ENCODE results near the gene SOX2.

SOX2 gene

GRCh38 chr3:181704421-181705085 lies 7.2 kb upstream of the SOX2 start:
- no peak for DNase-seq (ENCODE audit: low read depth in 2 of 2, low spot score in 1 of 2)

DNA sequence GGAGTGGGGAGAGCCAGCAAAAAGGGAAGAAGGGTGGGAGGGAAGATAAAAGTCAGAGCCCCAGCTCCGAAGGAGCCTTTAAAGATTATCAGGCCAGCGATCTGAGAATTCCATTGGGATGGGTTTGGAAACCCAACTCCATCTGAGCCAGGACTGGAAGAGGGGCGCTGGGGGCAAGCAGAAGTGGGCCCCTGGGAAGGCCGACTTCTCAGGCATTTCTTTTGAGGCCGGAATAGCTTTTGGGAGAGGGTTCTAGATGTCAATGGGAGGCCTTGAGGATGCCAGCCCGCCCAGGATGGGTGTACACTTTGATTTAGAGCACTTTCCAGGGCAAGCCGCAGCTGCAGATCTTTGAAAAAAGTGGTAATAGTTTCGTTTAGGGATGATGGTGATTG lies 6.6 kb upstream of the SOX2 start:
- no peak for DNase-seq (ENCODE audit: low read depth in 2 of 2, low spot score in 1 of 2)

GRCh38 chr3:181707980-181708379 lies 3.7 kb upstream of the SOX2 start:
- DNase-seq (ENCODE audit: low read depth in 2 of 2, low spot score in 1 of 2), result no peak

- DNase-seq (ENCODE audit: low read depth in 2 of 2, low spot score in 1 of 2), result peak in 1 of 2 donors; percentile 45
Measured at GRCh38 chr3:181709537-181710279, 2.0 kb upstream of the SOX2 start.

GRCh38 chr3:181710345-181711291 lies 1.1 kb upstream of the SOX2 start:
- no peak for DNase-seq (ENCODE audit: low read depth in 2 of 2, low spot score in 1 of 2)

DNA sequence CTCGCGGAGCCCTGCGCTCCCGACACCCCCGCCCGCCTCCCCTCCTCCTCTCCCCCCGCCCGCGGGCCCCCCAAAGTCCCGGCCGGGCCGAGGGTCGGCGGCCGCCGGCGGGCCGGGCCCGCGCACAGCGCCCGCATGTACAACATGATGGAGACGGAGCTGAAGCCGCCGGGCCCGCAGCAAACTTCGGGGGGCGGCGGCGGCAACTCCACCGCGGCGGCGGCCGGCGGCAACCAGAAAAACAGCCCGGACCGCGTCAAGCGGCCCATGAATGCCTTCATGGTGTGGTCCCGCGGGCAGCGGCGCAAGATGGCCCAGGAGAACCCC lies 464 bp downstream of the SOX2 start:
- no peak for DNase-seq (ENCODE audit: low read depth in 2 of 2, low spot score in 1 of 2)

DNA sequence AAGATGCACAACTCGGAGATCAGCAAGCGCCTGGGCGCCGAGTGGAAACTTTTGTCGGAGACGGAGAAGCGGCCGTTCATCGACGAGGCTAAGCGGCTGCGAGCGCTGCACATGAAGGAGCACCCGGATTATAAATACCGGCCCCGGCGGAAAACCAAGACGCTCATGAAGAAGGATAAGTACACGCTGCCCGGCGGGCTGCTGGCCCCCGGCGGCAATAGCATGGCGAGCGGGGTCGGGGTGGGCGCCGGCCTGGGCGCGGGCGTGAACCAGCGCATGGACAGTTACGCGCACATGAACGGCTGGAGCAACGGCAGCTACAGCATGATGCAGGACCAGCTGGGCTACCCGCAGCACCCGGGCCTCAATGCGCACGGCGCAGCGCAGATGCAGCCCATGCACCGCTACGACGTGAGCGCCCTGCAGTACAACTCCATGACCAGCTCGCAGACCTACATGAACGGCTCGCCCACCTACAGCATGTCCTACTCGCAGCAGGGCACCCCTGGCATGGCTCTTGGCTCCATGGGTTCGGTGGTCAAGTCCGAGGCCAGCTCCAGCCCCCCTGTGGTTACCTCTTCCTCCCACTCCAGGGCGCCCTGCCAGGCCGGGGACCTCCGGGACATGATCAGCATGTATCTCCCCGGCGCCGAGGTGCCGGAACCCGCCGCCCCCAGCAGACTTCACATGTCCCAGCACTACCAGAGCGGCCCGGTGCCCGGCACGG lies 991 bp downstream of the SOX2 start:
- DNase-seq (ENCODE audit: low read depth in 2 of 2, low spot score in 1 of 2), result no peak

- DNase-seq (ENCODE audit: low read depth in 2 of 2, low spot score in 1 of 2), result no peak
Measured at GRCh38 chr3:181713280-181713647, 1.5 kb downstream of the SOX2 start.

DNA sequence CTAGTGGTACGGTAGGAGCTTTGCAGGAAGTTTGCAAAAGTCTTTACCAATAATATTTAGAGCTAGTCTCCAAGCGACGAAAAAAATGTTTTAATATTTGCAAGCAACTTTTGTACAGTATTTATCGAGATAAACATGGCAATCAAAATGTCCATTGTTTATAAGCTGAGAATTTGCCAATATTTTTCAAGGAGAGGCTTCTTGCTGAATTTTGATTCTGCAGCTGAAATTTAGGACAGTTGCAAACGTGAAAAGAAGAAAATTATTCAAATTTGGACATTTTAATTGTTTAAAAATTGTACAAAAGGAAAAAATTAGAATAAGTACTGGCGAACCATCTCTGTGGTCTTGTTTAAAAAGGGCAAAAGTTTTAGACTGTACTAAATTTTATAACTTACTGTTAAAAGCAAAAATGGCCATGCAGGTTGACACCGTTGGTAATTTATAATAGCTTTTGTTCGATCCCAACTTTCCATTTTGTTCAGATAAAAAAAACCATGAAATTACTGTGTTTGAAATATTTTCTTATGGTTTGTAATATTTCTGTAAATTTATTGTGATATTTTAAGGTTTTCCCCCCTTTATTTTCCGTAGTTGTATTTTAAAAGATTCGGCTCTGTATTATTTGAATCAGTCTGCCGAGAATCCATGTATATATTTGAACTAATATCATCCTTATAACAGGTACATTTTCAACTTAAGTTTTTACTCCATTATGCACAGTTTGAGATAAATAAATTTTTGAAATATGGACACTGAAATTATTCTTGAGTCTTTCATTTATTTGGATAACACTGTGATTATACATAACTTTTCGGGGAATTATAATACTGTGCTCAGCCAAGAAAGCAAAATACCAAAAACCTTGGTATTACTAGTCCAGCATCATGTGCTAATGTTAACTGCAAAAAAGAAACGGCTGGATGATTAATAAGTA lies 2.2 kb downstream of the SOX2 start:
- DNase-seq (ENCODE audit: low read depth in 2 of 2, low spot score in 1 of 2), result no peak

DNA sequence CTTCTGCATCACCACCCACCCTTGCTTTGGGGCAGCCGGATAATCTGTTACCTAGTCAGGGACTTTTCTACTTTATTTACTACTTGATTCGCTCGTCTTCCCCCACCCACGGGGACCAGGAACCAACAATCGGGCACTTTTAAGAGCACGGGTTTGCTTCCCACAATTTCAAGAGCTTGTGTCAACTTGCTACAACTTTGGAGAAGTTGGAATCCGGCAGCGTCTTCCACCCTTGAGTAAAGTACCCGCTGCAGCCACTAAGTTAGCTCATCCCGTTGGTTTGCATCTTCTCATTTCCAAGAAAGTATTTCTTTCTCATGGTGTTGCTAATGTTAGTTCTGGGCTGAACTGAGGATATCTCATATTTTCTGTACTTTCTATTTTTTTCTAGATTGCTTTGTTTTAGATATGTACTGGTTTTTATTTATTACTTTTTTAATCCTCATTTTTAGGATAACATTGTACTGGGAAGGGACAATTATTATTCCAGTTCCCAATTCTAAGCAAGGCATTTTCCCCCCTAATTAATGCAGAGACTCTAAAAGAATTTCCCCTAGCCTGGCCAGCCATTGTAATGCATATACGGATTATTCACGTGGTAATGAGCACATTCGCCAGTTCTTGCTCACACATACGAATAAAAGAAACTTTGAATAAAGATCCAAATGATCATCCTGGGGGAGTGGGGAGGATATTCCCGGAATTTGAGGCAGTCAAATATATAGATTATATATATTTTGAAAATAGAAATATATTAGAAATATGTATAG lies 4.0 kb downstream of the SOX2 start:
- no peak for DNase-seq (ENCODE audit: low read depth in 2 of 2, low spot score in 1 of 2)

DNA sequence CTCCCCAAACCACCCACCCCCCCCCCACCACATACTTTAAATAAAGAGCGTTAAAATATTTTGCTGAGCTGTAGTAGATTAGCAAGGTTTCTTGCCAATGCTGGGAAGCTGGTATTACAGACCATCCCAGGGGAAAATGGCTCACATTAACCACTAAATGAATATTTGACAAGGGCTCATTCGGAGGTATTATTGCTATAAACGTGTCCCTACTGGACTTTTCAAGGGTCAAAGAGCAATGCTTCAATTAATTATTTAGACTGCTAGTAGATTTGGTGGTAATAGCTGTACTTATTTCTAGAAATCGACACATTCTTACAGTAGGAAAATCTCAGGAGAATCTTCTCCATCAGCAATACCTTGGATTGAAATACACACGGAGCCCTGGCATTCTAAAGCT lies 5.2 kb downstream of the SOX2 start:
- DNase-seq (ENCODE audit: low read depth in 2 of 2, low spot score in 1 of 2), result no peak

- DNase-seq (ENCODE audit: low read depth in 2 of 2, low spot score in 1 of 2), result no peak
Measured at GRCh38 chr3:181717549-181718171, 5.9 kb downstream of the SOX2 start.

- no peak for DNase-seq (ENCODE audit: low read depth in 2 of 2, low spot score in 1 of 2)
Measured at GRCh38 chr3:181718369-181718768, 6.6 kb downstream of the SOX2 start.

GRCh38 chr3:181718987-181719911 lies 7.5 kb downstream of the SOX2 start:
- no peak for DNase-seq (ENCODE audit: low read depth in 2 of 2, low spot score in 1 of 2)

DNA sequence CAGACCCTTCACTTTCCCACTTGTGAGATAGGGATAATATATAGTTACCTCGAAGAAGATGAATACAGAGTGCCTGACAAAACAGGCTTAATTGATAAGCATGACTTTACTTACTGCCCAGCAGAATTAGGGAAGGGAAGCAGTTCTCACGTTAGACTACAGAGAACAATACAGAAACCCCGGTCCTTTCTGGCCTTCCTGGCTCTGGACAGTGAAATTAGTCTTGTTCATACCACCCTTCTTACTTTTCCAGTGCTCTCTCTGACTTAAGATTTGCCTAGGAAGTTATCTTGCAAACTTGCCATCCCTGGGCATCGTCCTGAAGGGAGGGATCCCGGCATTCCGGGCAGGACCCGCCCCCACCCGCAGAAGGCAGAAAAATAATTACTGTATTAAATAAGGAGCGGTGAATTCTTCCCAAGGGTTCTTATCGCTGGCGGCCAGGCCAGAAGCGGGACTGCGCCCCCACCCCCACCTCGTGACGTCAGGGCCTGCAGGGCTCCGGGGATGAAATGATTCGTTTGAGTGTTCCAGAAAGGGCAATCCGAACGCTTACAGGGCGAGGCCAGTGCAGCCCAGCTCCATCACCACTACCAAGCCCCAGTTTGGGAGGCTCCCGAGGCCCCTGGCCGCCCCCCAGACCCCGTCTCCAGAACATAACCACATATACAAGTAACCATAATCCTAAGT lies 8.4 kb downstream of the SOX2 start:
- no peak for DNase-seq (ENCODE audit: low read depth in 2 of 2, low spot score in 1 of 2)

- no peak for DNase-seq (ENCODE audit: low read depth in 2 of 2, low spot score in 1 of 2)
Measured at GRCh38 chr3:181721046-181721875, 9.5 kb downstream of the SOX2 start.
